HepG2 (cell line): ENCODE results near the gene PRDX5. TPM values are rescaled to one million over a fixed set of nuclear protein-coding genes. Genes with fewer than 3 reads are reported as not detected.
A peak's percentile ranks its signal among the peaks of the same experiment; 100 is the strongest.

Source experiments
- ARID2 ChIP-seq: sonication (generic); formaldehyde crosslinking; IDR thresholded peaks from 2 replicates; pipeline ENCODE4 v1.8.1; 2022; ENCODE audit warnings: mild to moderate bottlenecking, missing genetic modification reagents, borderline replicate concordance
- ELF3 ChIP-seq: IDR thresholded peaks from 2 replicates; pipeline ENCODE4 v1.6.1; 2016; ENCODE audit warnings: missing genetic modification reagents, missing compliant biosample characterization
- HOXA9 ChIP-seq: sonication (generic); formaldehyde crosslinking; IDR thresholded peaks from 2 replicates; pipeline ENCODE4 v1.8.1; 2022; ENCODE audit warnings: missing genetic modification reagents, mild to moderate bottlenecking, moderate library complexity, borderline replicate concordance
- MXD4 ChIP-seq: IDR thresholded peaks from 2 replicates; pipeline ENCODE4 v1.6.1; 2016; ENCODE audit warnings: mild to moderate bottlenecking, missing biosample characterization, missing genetic modification reagents
- NFIC ChIP-seq: IDR thresholded peaks from 2 replicates; pipeline ENCODE4 v1.6.1; 2012; ENCODE audit warnings: mild to moderate bottlenecking, low read length, inconsistent platforms
- PCBP1 ChIP-seq: fragments of 200-400 bp; formaldehyde crosslinking; IDR thresholded peaks from 2 replicates; pipeline ENCODE4 v1.6.1; 2017; ENCODE audit warnings: mild to moderate bottlenecking, low read depth, low read length, borderline replicate concordance
- REXO4 ChIP-seq: sonication (generic); formaldehyde crosslinking; IDR thresholded peaks from 2 replicates; pipeline ENCODE4 v1.8.0; 2022; ENCODE audit warnings: missing genetic modification reagents, mild to moderate bottlenecking, borderline replicate concordance
- TEAD3 ChIP-seq: optimal IDR thresholded peaks from 2 replicates; pipeline ENCODE3; 2016; ENCODE audit warnings: borderline replicate concordance
- TGIF2 ChIP-seq: IDR thresholded peaks from 2 replicates; pipeline ENCODE4 v1.6.1; 2016; ENCODE audit warnings: control low read depth, missing compliant biosample characterization
- ZFX ChIP-seq: sonication (generic); formaldehyde crosslinking; IDR thresholded peaks from 2 replicates; pipeline ENCODE4 v1.4.0; 2020; ENCODE audit warnings: mild to moderate bottlenecking, low read depth, missing genetic modification reagents, moderate library complexity
- ZNF460 ChIP-seq: sonication (generic); formaldehyde crosslinking; IDR thresholded peaks from 2 replicates; pipeline ENCODE4 v1.5.1; 2020; ENCODE audit warnings: missing genetic modification reagents, mild to moderate bottlenecking, borderline replicate concordance
- ZNF484 ChIP-seq: sonication (generic); formaldehyde crosslinking; IDR thresholded peaks from 2 replicates; pipeline ENCODE4 v1.5.1; 2020; ENCODE audit warnings: mild to moderate bottlenecking, low read depth, missing genetic modification reagents, borderline replicate concordance
- ZNF619 ChIP-seq: sonication (generic); formaldehyde crosslinking; IDR thresholded peaks from 2 replicates; pipeline ENCODE4 v1.4.0; 2020; ENCODE audit warnings: mild to moderate bottlenecking, missing genetic modification reagents
- ZNF724P ChIP-seq: sonication (generic); formaldehyde crosslinking; IDR thresholded peaks from 2 replicates; pipeline ENCODE4 v1.8.0; 2022; ENCODE audit warnings: missing genetic modification reagents, borderline replicate concordance
- polyA plus RNA-seq, 8 experiments: library from polyadenylated mRNA; depleted of rRNA in 3 of 8; stranded (reverse) in 7 of 8; unstranded in 1 of 8; fragments of >200 nt; fragmentation: Illumina TruSeq in 4 of 8; extraction: Trizol in 4 of 8; gene quantifications; 2 replicates each; pipeline versions ENCODE4 v1.2.1 to v1.2.3, GENCODE V29; 2011 to 2016; ENCODE audit warnings: low read depth in 4 of 8, missing spikeins in 1 of 8, mixed read lengths in 1 of 8; ENCODE audit not compliant: insufficient read depth in 1 of 8
- total RNA-seq, 5 experiments: library from RNA; depleted of rRNA; stranded (reverse); fragments of >200 nt; fragmentation: Illumina TruSeq; extraction: Trizol; gene quantifications; 2 replicates each; pipeline ENCODE4 v1.2.3, GENCODE V29; 2016; ENCODE audit warnings: low read depth in 1 of 5
- TF ChIP-seq, protein P1 (sequence below), 2 experiments: sonication (generic) in 1 of 2; formaldehyde crosslinking in 1 of 2; IDR thresholded peaks; 2 replicates each; pipeline versions ENCODE4 v1.4.0 to v1.6.1; 2016 to 2020; ENCODE audit warnings: borderline replicate concordance in 1 of 2, low read depth in 1 of 2, mild to moderate bottlenecking in 1 of 2, missing genetic modification reagents in 1 of 2
- TF ChIP-seq, protein P2 (sequence below): sonication (generic); formaldehyde crosslinking; IDR thresholded peaks from 2 replicates; pipeline ENCODE4 v1.4.0; 2020; ENCODE audit warnings: mild to moderate bottlenecking, missing genetic modification reagents
- TF ChIP-seq, protein P3 (sequence below): IDR thresholded peaks from 2 replicates; pipeline ENCODE4 v1.6.1; 2016; ENCODE audit warnings: mild to moderate bottlenecking
- TF ChIP-seq, protein P4 (sequence below), 2 experiments: sonication (generic) in 1 of 2; formaldehyde crosslinking in 1 of 2; IDR thresholded peaks; 2 replicates each; pipeline versions ENCODE4 v1.4.0 to v1.6.1; 2018 to 2020; ENCODE audit warnings: missing genetic modification reagents in 2 of 2, borderline replicate concordance in 1 of 2, low read depth in 1 of 2, mild to moderate bottlenecking in 1 of 2, missing biosample characterization in 1 of 2

PRDX5 gene
- total and polyA plus RNA-seq, 2 of the 13 experiments (the other 11 are each of a cell fraction or from before 2014, with no cell fraction given): 215 to 311 TPM

DNA sequence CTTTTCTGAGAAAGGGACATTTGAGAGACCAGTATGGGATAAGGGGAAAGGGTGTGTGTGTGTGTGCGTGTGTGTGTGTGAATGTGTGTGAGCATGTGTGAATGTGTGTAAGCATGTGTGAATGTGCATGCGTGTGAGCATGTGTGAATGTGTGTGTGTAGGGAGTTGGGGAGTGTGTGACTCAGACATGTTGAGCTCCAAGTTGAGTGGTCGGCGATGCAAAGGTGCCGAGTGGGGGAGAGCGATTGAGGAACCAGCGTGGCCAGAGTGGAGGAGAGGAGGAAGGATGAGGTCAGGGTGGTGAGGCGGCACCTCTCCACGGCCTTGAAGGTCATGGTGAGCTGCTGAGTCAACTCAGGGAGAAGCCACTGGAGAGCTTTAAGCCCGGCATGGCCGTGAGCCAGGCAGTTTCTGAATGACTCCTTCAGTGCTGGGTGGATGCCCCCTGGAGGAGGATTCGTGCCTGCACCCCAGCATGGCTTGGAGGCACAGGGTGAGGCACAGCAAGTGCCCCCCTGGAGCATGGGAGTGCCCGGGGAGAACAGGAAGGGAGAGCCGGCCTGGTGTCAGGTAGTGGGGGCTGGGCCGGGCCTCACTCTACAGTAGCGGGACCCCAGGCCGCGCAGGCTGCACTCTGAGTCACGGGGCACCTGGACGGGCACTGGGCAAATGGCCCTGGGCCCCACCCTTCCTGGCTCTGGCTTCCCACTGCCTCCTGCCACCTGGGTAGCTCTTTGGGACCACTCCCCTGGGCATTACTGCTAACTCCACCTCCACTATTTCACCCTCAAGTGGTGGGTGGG lies 13.8 kb downstream of the PRDX5 start (continued):
- TF ChIP-seq, protein P1, sequence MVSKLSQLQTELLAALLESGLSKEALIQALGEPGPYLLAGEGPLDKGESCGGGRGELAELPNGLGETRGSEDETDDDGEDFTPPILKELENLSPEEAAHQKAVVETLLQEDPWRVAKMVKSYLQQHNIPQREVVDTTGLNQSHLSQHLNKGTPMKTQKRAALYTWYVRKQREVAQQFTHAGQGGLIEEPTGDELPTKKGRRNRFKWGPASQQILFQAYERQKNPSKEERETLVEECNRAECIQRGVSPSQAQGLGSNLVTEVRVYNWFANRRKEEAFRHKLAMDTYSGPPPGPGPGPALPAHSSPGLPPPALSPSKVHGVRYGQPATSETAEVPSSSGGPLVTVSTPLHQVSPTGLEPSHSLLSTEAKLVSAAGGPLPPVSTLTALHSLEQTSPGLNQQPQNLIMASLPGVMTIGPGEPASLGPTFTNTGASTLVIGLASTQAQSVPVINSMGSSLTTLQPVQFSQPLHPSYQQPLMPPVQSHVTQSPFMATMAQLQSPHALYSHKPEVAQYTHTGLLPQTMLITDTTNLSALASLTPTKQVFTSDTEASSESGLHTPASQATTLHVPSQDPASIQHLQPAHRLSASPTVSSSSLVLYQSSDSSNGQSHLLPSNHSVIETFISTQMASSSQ (IDR thresholded peaks at IDR 0.05; ENCODE audit: low read depth): no peak
- TF ChIP-seq, protein P1 (CRISPR knock-in tag; IDR thresholded peaks at IDR 0.05; ENCODE audit: borderline replicate concordance): no peak
- TF ChIP-seq MXD4 (CRISPR knock-in tag) (peak; percentile 47; the same call in 1 of the 2 replicates), ZFX (peak; percentile 42), ZNF460 (CRISPR knock-in tag) (no peak), ELF3 (0 out of 2 replicates have a peak, but pooled peaks have one; percentile 44), TEAD3 (peak; percentile 26), REXO4 (CRISPR knock-in tag) (no peak), TGIF2 (CRISPR knock-in tag) (no peak), ARID2 (CRISPR knock-in tag) (no peak), ZNF619 (0 out of 2 replicates have a peak, but pooled peaks have one; percentile 71), PCBP1 (0 out of 2 replicates have a peak, but pooled peaks have one; percentile 17), NFIC (no peak), ZNF484 (CRISPR knock-in tag) (no peak), ZNF724P (CRISPR knock-in tag) (no peak), HOXA9 (CRISPR knock-in tag) (no peak)
- TF ChIP-seq, protein P2, sequence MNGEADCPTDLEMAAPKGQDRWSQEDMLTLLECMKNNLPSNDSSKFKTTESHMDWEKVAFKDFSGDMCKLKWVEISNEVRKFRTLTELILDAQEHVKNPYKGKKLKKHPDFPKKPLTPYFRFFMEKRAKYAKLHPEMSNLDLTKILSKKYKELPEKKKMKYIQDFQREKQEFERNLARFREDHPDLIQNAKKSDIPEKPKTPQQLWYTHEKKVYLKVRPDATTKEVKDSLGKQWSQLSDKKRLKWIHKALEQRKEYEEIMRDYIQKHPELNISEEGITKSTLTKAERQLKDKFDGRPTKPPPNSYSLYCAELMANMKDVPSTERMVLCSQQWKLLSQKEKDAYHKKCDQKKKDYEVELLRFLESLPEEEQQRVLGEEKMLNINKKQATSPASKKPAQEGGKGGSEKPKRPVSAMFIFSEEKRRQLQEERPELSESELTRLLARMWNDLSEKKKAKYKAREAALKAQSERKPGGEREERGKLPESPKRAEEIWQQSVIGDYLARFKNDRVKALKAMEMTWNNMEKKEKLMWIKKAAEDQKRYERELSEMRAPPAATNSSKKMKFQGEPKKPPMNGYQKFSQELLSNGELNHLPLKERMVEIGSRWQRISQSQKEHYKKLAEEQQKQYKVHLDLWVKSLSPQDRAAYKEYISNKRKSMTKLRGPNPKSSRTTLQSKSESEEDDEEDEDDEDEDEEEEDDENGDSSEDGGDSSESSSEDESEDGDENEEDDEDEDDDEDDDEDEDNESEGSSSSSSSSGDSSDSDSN (CRISPR knock-in tag): peak; percentile 54
- TF ChIP-seq, protein P3, sequence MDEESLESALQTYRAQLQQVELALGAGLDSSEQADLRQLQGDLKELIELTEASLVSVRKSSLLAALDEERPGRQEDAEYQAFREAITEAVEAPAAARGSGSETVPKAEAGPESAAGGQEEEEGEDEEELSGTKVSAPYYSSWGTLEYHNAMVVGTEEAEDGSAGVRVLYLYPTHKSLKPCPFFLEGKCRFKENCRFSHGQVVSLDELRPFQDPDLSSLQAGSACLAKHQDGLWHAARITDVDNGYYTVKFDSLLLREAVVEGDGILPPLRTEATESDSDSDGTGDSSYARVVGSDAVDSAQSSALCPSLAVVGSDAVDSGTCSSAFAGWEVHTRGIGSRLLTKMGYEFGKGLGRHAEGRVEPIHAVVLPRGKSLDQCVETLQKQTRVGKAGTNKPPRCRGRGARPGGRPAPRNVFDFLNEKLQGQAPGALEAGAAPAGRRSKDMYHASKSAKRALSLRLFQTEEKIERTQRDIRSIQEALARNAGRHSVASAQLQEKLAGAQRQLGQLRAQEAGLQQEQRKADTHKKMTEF (CRISPR knock-in tag): peak; percentile 34; the same call in 1 of the 2 replicates
- TF ChIP-seq, protein P4, sequence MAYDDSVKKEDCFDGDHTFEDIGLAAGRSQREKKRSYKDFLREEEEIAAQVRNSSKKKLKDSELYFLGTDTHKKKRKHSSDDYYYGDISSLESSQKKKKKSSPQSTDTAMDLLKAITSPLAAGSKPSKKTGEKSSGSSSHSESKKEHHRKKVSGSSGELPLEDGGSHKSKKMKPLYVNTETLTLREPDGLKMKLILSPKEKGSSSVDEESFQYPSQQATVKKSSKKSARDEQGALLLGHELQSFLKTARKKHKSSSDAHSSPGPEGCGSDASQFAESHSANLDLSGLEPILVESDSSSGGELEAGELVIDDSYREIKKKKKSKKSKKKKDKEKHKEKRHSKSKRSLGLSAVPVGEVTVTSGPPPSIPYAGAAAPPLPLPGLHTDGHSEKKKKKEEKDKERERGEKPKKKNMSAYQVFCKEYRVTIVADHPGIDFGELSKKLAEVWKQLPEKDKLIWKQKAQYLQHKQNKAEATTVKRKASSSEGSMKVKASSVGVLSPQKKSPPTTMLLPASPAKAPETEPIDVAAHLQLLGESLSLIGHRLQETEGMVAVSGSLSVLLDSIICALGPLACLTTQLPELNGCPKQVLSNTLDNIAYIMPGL (CRISPR knock-in tag; IDR thresholded peaks at IDR 0.05; ENCODE audit: borderline replicate concordance in 1 of 2, low read depth in 1 of 2): peak in 1 of 2 experiments; percentile 75; a peak in 1 of 4 replicates
